GM18507 (cell line): ENCODE measurements around the gene FARP1.

ENCODE experiments used
- DNase-seq: peaks from one replicate; pipeline ENCODE4 v3.0.0; 2011; ENCODE audit warnings: low read depth; ENCODE audit not compliant: insufficient read length; ENCODE audit errors: extremely low spot score
- FAIRE-seq: peaks from 2 replicates; lab custom pipeline; 2011; peaks lifted over from hg19 to GRCh38; lab: Jason Lieb, UNC

Gene FARP1

GRCh38 chr13:98458431-98458830, 315.5 kb downstream of the FARP1 start:
- FAIRE-seq, result no peak
- no peak for DNase-seq

- FAIRE-seq, result no peak
- DNase-seq, result no peak
Observed at GRCh38 chr13:98459171-98459681, 316.3 kb downstream of the FARP1 start.

DNA sequence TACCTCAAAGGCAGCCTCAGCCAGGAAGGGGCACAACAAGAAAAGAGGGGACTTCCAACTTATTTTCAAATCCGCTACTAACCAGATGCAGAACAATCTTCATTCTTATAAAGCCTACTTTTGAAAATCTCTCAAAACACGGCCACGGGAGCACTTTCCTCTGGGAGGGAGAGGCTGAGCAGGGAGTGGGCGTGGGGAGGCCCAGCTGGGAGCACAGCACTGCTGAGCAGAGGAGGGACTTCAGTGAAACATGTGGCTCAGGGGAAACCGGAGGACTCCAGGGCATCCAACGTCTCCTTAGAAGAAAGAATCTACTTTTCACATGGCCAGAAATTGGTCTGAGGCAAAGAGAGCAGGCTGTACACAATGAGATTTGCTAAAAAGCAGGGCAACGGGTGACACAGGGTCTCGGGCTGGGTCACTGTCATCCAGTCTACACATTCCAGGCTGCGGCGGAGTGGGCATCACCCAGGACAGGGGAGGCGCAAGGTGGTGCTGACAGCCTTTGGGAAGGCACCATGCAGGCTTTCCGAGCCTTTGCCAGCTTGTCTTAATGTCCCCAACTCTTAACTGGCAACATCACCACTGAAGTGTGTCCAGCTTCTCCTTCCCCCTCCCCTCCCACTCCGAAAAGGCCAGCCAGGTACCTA, 317.0 kb downstream of the FARP1 start:
- no peak for FAIRE-seq

GRCh38 chr13:98460516-98460915, 317.6 kb downstream of the FARP1 start:
- FAIRE-seq (no peak), DNase-seq (no peak)

More for the DNA sequence above, 317.0 kb downstream of the FARP1 start:
- DNase-seq, result no peak

GRCh38 chr13:98461486-98462240, 318.8 kb downstream of the FARP1 start:
- FAIRE-seq, result no peak
- no peak for DNase-seq

DNA sequence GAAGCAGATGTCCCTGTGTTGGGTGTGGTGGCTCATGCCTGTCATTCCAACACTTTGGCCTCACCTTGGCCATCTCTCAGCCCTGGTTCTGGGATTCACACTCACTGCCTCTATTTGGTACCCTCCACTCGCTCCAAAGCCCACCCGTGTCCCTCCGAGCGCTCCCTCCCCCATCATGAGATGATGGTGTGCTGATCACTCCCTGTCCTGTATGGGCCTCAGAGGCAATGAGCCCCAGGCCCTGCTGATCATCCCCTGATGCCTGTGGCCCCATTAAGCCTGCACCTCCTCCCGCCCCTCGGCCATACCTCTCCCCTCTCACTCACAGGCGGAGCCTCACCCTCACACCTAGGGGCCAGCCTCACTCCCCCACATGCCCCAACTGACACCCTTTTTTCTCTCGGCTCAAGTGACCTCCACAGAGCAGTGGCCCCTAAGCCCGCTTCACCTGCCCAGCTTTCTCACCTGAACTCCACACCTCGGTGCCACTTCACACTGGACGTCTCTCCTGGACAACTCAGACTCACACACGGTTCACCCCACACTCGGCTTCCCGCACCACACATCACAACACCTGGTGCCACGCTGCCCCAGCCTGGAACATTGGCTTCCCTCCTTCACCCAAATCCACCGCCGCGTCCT, 319.5 kb downstream of the FARP1 start:
- DNase-seq (no peak), FAIRE-seq (no peak)

DNA sequence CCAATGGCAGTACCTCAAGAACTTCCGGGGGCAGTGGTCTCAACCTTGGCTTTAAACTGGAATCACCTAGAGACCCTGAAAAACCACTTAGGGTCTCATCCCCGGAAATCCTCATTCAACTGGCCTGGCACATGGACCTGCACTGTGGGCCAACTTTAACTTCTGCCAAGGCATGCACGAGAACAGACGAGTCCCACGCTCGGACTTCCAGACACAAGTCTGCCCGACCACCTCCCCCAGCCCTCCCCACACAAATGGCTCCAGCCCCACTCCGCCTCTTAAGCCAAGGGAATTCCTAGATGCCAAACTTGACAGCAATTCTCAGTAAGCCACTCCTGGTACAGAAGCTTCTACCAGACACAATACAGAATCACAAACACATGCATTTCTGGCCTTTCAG, 320.1 kb downstream of the FARP1 start:
- DNase-seq, result no peak
- no peak for FAIRE-seq

GRCh38 chr13:98466634-98467236, 323.8 kb downstream of the FARP1 start:
- FAIRE-seq, result no peak
- no peak for DNase-seq

DNA sequence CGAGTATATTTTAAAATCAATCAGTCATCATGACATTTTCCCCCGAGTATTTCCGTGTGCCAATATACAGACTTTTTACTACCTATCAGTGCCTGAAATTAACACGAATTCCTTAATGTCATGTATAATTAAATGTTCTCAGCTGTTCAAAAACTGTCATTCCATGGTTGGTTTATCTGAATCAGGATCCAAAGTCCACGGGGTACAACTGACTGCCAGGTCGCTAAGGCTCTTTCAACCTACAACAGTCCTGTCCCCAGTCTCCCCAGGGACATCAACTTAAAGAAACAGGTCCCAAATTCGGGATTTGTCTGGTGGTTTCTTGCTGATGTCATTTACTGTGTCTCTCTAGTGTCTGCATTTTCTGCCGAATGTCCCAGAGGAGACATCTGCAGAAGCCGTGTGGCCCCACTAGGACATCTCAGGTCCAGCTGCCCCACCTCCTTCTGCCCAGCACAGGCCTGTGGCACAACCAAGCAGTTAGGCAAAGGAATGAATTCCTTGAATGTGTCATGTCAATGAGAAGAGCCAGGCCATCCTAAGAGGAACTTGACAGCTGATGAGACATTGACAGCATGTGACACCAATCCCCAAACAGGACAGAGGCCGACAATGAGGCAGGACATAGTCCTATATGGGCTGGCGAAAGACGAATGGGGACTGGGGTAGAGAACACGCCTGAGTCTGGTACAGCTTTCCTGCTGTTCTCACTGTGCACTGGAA, 324.5 kb downstream of the FARP1 start:
- FAIRE-seq (no peak), DNase-seq (no peak)

GRCh38 chr13:98468361-98468760, 325.5 kb downstream of the FARP1 start:
- DNase-seq (no peak), FAIRE-seq (no peak)

- DNase-seq (no peak), FAIRE-seq (no peak)
Observed at GRCh38 chr13:98468929-98469328, 326.0 kb downstream of the FARP1 start.

GRCh38 chr13:98470920-98471319, 328.0 kb downstream of the FARP1 start:
- FAIRE-seq (no peak), DNase-seq (no peak)

DNA sequence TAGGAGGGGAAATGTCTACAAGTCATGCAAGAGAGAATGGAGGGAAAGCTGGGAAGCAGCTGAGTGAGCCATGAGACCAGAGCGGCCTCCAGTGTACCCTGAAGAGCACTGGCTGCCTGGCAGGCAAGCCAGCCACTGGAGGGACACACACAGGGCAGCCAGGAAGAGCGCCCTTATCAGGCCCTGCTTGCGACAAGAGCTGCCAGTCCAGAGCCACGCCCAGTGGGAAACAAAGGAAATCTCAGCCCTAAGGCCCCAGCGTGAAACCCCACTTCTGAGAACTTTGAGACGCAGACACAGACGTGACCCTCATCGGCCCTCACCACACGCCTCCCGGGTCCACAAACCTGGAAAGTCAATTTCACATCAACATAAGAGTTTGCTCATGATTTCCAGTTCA, 329.0 kb downstream of the FARP1 start:
- DNase-seq, result no peak
- FAIRE-seq, result no peak

DNA sequence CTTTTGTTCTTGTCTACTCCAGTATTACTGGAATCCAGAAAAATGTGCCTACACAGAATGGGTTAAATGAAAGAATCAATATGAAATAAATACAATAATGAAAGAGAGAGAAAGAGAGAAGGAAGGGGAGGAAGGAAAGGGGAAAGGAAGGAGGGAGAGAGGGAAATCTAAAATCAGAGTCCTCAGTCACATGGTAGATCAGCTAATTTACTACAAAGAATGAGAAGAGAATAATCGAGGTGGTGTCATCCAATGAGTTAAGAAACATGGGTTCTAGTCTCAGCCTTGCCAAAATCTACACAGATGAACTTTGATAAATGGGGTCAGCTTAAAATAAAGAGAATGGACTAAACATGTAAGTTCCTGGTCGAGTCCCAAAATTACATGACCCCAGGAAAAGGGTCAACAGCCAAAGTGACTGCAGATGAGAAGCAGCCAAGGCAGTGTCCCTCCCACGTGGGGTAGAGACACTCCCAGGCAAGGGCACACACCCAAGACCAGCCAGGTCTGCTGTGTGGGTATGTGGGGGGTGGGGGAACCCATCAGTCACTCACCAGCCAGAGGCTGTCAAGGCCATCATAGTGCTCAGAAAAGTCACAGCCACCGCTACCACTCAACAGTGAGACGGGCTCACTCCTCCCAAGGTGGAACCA, 330.4 kb downstream of the FARP1 start:
- no peak for FAIRE-seq
- no peak for DNase-seq

DNA sequence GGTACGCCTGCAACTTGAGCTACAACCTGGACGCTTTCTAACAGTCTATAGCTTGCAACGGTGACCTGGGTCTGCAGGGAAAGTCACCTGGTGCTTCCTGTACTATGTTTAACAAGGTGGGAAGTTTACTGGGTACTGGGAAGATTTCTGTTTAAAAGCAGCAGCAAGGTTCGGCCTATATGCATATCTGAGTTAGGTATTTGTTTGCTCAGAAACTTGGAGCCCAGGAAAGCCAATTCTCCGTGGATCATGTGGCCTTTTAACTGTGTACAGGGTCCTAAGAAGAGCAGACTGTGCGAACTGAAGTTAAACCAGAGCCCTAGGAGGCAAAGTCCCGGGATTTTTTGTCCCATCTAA, 330.9 kb downstream of the FARP1 start:
- DNase-seq, result no peak

GRCh38 chr13:98474292-98474691, 331.4 kb downstream of the FARP1 start:
- FAIRE-seq (no peak), DNase-seq (no peak)

More for the DNA sequence above, 330.9 kb downstream of the FARP1 start:
- no peak for FAIRE-seq

DNA sequence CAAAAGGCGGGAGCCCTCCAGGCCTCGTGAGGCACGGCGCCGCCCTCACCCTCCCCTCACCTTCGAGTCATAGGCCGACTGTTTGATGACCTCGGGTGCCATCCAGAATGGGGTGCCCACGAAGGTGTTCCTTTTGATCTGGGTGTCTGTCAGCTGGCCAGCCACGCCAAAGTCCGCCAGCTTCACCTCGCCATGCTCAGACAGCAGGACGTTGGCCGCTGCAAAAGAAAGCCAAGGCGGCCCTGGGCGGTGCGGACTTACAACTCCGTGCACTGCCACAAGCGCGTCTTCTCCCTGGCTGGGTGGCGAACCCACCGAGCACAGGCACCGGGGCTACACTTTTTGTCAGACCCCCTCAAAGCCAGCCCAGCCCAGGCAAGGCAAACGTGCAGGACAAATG, 331.9 kb downstream of the FARP1 start:
- DNase-seq (no peak), FAIRE-seq (no peak)

DNA sequence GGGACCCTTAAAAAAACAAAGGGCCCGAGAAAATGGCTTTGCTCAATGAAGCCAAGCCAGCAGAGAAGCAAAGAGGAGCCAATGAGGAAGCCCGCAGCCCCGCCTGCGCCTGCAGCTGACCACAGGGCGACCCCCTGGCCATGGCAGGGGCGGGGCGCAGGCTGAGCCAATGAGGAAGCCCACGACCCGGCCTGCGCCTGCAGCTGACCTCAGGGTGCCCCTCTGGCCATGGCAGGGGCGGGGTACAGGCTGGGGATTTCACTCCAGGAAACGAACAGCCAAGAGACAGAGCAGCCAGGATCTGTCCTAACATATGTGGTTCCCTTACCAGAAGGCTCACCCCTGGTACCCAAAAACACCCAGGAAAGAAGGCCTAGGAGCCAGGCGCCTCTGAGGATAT, 332.6 kb downstream of the FARP1 start:
- no peak for DNase-seq
- no peak for FAIRE-seq

- DNase-seq, result no peak
- no peak for FAIRE-seq
Observed at GRCh38 chr13:98476106-98476505, 333.2 kb downstream of the FARP1 start.
